Trophoblast cell (in vitro differentiated cells and primary cell): ENCODE measurements around the gene KANK3.
"Not testable (repeated sequence)": the region's sequence is repeated elsewhere in the genome, so short reads cannot be mapped to it uniquely, and the experiment has no call there.

Source experiments
- DNase-seq, 2 donors: peaks; one replicate each; pipeline ENCODE4 v3.0.0-alpha.2; 2016
- H2AFZ ChIP-seq: 2 replicates; pipeline ENCODE4 v1.6.1; 2013; ENCODE audit warnings: low read length, moderate library complexity, mild to moderate bottlenecking; ENCODE audit not compliant: insufficient read depth, poor library complexity
- H2AK5ac ChIP-seq: 2 replicates; pipeline ENCODE4 v1.6.1; 2013; ENCODE audit warnings: mild to moderate bottlenecking, low read length
- H2BK120ac ChIP-seq: 2 replicates; pipeline ENCODE4 v1.6.1; 2013; ENCODE audit warnings: low read length, mild to moderate bottlenecking, moderate library complexity; ENCODE audit not compliant: insufficient read depth, poor library complexity
- H2BK12ac ChIP-seq: 2 replicates; pipeline ENCODE4 v1.6.1; 2013; ENCODE audit warnings: mild to moderate bottlenecking, low read length, moderate library complexity
- H2BK5ac ChIP-seq: 2 replicates; pipeline ENCODE4 v1.6.1; 2013; ENCODE audit warnings: low read length, low read depth, moderate library complexity, mild to moderate bottlenecking; ENCODE audit not compliant: poor library complexity
- H3K14ac ChIP-seq: 2 replicates; pipeline ENCODE4 v1.6.1; 2013; ENCODE audit warnings: mild to moderate bottlenecking, low read length
- H3K18ac ChIP-seq: 2 replicates; pipeline ENCODE4 v1.6.1; 2013; ENCODE audit warnings: mild to moderate bottlenecking, low read length
- H3K23ac ChIP-seq: 2 replicates; pipeline ENCODE4 v1.6.1; 2013; ENCODE audit warnings: low read length
- H3K27ac ChIP-seq: 2 replicates; pipeline ENCODE4 v1.5.1; 2013; ENCODE audit warnings: low read depth, mild to moderate bottlenecking, inconsistent platforms, low read length, moderate library complexity
- H3K27me3 ChIP-seq: 2 replicates; pipeline ENCODE4 v1.6.1; 2013; ENCODE audit warnings: inconsistent platforms, mild to moderate bottlenecking, low read length, moderate library complexity; ENCODE audit not compliant: insufficient read depth
- H3K36me3 ChIP-seq, 2 experiments: 1 replicate in 1 of 2; 2 replicates in 1 of 2; pipeline ENCODE4 v1.6.1; 2013; ENCODE audit warnings: low read length in 2 of 2, mild to moderate bottlenecking in 2 of 2, moderate library complexity in 1 of 2; ENCODE audit not compliant: insufficient read depth in 2 of 2, control insufficient read depth in 1 of 2
- H3K4ac ChIP-seq: 2 replicates; pipeline ENCODE4 v1.6.1; 2013; ENCODE audit warnings: low read depth, mild to moderate bottlenecking, low read length, moderate library complexity
- H3K4me1 ChIP-seq, 2 experiments: 1 replicate in 1 of 2; 2 replicates in 1 of 2; pipeline ENCODE4 v1.6.1; 2013; ENCODE audit warnings: low read length in 2 of 2, mild to moderate bottlenecking in 2 of 2, moderate library complexity in 1 of 2; ENCODE audit not compliant: insufficient read depth in 2 of 2, control insufficient read depth in 1 of 2
- H3K4me2 ChIP-seq: 2 replicates; pipeline ENCODE4 v1.6.1; 2013; ENCODE audit warnings: inconsistent platforms, mild to moderate bottlenecking, low read length, moderate library complexity
- H3K4me3 ChIP-seq: 2 replicates; pipeline ENCODE4 v1.5.1; 2013; ENCODE audit warnings: mild to moderate bottlenecking, low read depth, low read length, inconsistent platforms
- H3K79me1 ChIP-seq: one replicate; pipeline ENCODE4 v1.6.1; 2013; ENCODE audit warnings: low read length
- H3K79me2 ChIP-seq: 2 replicates; pipeline ENCODE4 v1.6.1; 2013; ENCODE audit warnings: low read length, mild to moderate bottlenecking; ENCODE audit not compliant: control insufficient read depth, insufficient read depth, poor library complexity
- H3K9ac ChIP-seq: 2 replicates; pipeline ENCODE4 v1.6.1; 2013; ENCODE audit warnings: mild to moderate bottlenecking, low read length
- H3K9me3 ChIP-seq: 2 replicates; pipeline ENCODE4 v1.6.1; 2013; ENCODE audit warnings: low read depth, mild to moderate bottlenecking, control low read depth, inconsistent platforms, low read length; ENCODE audit not compliant: insufficient read depth
- H4K12ac ChIP-seq: 2 replicates; pipeline ENCODE4 v1.6.1; 2013; ENCODE audit warnings: low read depth, mild to moderate bottlenecking, low read length, moderate library complexity
- H4K8ac ChIP-seq: 2 replicates; pipeline ENCODE4 v1.6.1; 2013; ENCODE audit warnings: low read depth, mild to moderate bottlenecking, low read length, moderate library complexity
- H4K91ac ChIP-seq: one replicate; pipeline ENCODE4 v1.6.1; 2013; ENCODE audit warnings: low read depth, mild to moderate bottlenecking, low read length, moderate library complexity
- WGBS: extraction: QIAGEN DNeasy Blood & Tissue Kit; methylation state at CpG from one replicate; pipeline ENCODE4 v1.1.7; 2013; ENCODE audit warnings: missing lambda C conversion rate; ENCODE audit not compliant: insufficient read length, insufficient coverage; ENCODE audit errors: extremely low coverage; 5-methylcytosine and 5-hydroxymethylcytosine counted together

KANK3 gene

DNA sequence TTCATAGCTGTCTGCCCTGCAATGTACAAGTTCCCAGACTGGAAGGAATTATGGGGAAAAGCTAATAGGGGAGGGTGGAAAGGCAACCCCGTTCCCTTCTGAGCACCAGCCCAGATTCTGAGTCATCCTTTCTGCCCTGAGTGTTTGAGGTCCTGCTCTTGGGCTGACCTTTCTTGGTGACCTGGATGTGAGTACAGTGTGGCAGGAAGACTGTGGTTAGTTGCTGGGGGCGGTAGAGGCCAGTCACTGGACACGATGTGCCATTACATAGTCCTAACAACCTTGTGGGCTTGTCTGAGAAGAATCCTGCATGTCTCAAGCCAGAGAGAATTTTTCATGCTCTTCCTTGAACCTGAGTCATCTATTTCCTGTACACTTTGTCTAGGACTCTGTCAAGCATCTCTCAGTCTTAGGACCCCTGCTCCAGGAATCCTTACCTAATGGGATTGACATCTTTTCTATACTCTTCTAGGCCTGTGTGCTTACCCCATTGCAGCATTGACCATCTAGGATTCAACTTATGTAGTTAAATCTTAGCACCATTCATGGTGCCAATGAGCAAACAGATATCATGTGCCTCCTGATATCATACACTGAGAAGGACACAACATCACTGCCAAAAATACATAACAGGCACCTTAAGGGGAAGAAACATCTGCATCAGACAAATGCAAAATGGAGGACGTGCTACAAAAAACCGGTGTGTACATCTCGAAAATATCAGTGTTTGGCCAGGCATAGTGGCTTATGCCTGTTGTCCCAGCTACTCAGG, 12.8 kb upstream of the KANK3 start:
- Histone ChIP-seq H3K27ac (peak overlapping the region; percentile 7), H3K9ac (no peak overlapping the region), H3K27me3 (no peaks in the 10 kb centered on the region), H3K4ac (no peak overlapping the region), H3K4me2 (no peak overlapping the region), H3K36me3 (no peaks in the 10 kb centered on the region), H2BK12ac (no peak overlapping the region), H3K4me3 (no peak overlapping the region), H3K23ac (no peak overlapping the region), H4K91ac (no peak overlapping the region), H3K18ac (no peak overlapping the region), H2AK5ac (no peak overlapping the region), H3K4me1 (peaks cover 0 to 4% of the 10 kb centered on the region in 2 experiments), H2BK5ac (no peak overlapping the region), H3K14ac (no peak overlapping the region), H3K79me2 (no peaks in the 10 kb centered on the region), H4K12ac (no peak overlapping the region), H4K8ac (no peak overlapping the region), H2BK120ac (no peak overlapping the region), H3K9me3 (peaks cover 1% of the 10 kb centered on the region), H2AFZ (no peak overlapping the region), H3K79me1 (peaks cover 2% of the 10 kb centered on the region)
- peak; percentile 54 to 70 for DNase-seq
- WGBS: no CpG with 5 or more reads among the region's 6 CpGs

DNA sequence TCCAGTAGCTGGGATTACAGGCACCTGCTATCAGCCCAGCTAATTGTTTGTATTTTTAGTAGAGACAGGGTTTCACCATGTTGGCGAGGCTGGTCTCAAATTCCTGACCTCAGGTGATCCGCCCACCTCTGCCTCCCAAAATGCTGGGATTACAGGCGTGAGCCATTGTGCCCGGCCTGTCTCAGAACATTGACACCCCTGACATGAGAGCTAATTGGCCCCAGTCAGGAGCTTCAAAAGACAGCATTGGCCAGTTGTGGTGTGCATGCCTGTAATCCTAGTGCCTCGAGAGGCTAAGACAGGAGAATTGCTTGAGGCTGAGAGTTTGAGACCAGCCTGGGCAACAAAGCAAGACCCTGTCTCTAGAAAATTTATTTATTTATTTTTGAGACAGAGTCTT, 9.8 kb upstream of the KANK3 start:
- H2AFZ ChIP-seq, H3K9ac ChIP-seq, H4K8ac ChIP-seq, H3K4ac ChIP-seq, H3K4me1 ChIP-seq, H3K18ac ChIP-seq, H3K14ac ChIP-seq, H2BK120ac ChIP-seq, H3K9me3 ChIP-seq, H3K4me3 ChIP-seq, H3K4me2 ChIP-seq, H4K12ac ChIP-seq, H4K91ac ChIP-seq, H3K36me3 ChIP-seq, DNase-seq, H3K79me2 ChIP-seq, H2AK5ac ChIP-seq, H3K27me3 ChIP-seq, H3K23ac ChIP-seq, H3K27ac ChIP-seq, H3K79me1 ChIP-seq, H2BK12ac ChIP-seq, H2BK5ac ChIP-seq: not testable (repeated sequence)
- WGBS: no CpG with 5 or more reads among the region's 5 CpGs

DNA sequence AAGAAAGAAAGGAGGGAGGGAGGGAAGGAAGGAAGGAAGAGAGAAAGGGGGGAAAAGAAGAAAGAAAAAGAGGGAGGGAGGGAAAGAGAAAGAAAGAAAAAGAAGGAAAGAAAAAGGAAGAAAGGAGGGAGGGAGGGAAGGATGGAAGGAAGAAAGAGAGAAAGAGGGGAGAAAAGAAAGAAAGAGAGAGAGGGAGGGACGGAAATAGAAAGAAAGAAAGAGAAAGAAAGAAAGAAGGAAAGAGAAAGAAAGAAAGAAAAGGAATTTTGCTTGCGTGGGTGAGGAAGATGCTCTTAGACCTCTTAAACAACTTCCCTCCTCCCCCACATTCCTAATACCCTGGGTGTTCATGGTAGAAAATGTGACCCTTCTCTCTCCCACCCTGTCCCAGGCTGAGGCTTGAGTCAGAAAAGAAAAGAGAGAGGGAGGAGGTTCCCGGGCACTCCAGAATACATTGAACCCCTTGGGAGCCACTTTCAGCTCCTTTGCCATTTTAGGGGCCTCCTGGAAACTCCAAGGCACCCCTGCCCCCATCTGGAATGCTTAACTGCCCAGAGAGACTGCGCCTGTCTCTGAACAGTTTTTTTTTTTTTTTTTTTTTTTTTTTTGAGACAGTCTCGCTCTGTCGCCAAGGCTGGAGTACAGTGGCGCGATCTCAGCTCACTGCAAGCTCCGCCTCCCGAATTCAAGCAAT, 9.2 kb upstream of the KANK3 start:
- Histone ChIP-seq H3K4me1 (peaks cover 0 to 6% of the 10 kb centered on the region in 2 experiments), H3K79me1 (peaks cover 2% of the 10 kb centered on the region), H3K18ac (no peak overlapping the region), H2BK12ac (no peak overlapping the region), H3K36me3 (no peaks in the 10 kb centered on the region), H3K14ac (no peak overlapping the region), H3K23ac (no peak overlapping the region), H2AK5ac (no peak overlapping the region), H3K9ac (no peak overlapping the region), H3K4ac (no peak overlapping the region), H3K4me2 (peak overlapping the region; percentile 10), H3K27ac (no peak overlapping the region), H2BK5ac (no peak overlapping the region), H4K91ac (no peak overlapping the region), H3K4me3 (no peak overlapping the region), H3K79me2 (no peaks in the 10 kb centered on the region), H3K27me3 (no peaks in the 10 kb centered on the region), H2AFZ (no peak overlapping the region), H4K8ac (no peak overlapping the region), H3K9me3 (no peaks in the 10 kb centered on the region), H2BK120ac (no peak overlapping the region), H4K12ac (no peak overlapping the region)
- 100% methylated on average over 1 of the region's 10 CpGs for WGBS
- no peak for DNase-seq

DNA sequence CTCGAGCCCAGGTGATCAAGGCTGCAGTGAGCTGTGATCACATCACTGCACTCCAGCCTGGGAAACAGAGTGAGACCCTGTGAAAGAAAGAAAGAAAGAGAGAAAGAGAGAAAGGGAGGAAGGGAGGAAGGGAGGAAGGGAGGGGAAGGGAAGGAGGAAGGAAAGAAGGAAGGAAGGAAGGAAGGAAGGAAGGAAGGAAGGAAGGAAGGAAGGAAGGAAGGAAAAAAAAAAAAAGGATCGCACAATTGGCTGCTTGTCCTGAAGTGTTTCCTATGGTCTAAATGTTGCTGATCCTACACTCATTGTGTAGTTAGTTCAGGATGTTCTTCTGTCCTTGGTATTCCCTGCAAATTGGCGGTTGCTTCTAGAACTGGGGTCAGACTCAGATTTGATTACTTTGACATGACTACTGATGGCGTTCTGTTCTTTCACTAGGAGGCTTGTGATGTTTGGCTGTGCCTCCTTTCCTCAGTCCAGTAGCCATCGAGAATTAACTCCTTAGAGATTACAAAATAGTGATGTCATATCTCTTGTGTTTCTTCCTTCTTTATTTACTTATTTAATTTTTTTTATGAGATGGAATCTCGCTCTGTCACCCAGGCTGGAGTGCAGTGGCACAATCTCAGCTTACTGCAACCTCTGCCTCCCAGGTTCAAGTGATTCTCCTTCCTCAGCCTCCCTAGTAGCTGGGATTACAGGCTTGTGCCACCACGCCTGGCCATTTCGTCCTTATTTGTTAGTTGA, 6.7 kb upstream of the KANK3 start:
- H3K36me3 ChIP-seq, H3K79me1 ChIP-seq, H3K27ac ChIP-seq, H2BK5ac ChIP-seq, H3K9me3 ChIP-seq, H2AK5ac ChIP-seq, H2BK120ac ChIP-seq, H3K27me3 ChIP-seq, H4K12ac ChIP-seq, H4K8ac ChIP-seq, H3K4me3 ChIP-seq, H2BK12ac ChIP-seq, H3K4me1 ChIP-seq, H3K79me2 ChIP-seq, H3K18ac ChIP-seq, H3K14ac ChIP-seq, H3K9ac ChIP-seq, H2AFZ ChIP-seq, H3K4ac ChIP-seq, H3K4me2 ChIP-seq, H4K91ac ChIP-seq, H3K23ac ChIP-seq, DNase-seq: not testable (repeated sequence)
- WGBS: no CpG with 5 or more reads among the region's 8 CpGs
